Adrenal gland (tissue), 5 donors: Measurements from ENCODE around the gene SYMPK.

ENCODE experiments used
- POLR2A ChIP-seq, 2 donors: fragments of 450-650 bp; IDR thresholded peaks; one replicate each; pipeline ENCODE4 v1.6.1; 2017; ENCODE audit warnings: antibody characterized with exemption in 2 of 2, mild to moderate bottlenecking in 2 of 2, moderate library complexity in 1 of 2
- TF ChIP-seq, protein P1 (sequence below), 6 experiments: fragments of 450-650 bp in 4 of 6; fragments of 200-600 bp in 2 of 6; sonication (generic) in 1 of 6; IDR thresholded peaks; 1 replicate in 5 of 6; 2 replicates in 1 of 6; pipeline versions ENCODE4 v1.5.1 to v1.8.0; 2016 to 2021; ENCODE audit warnings: antibody characterized with exemption in 6 of 6, mild to moderate bottlenecking in 2 of 6, moderate library complexity in 1 of 6
- donor health status: DM: no; HTN: no; CAD: no.

DNA sequence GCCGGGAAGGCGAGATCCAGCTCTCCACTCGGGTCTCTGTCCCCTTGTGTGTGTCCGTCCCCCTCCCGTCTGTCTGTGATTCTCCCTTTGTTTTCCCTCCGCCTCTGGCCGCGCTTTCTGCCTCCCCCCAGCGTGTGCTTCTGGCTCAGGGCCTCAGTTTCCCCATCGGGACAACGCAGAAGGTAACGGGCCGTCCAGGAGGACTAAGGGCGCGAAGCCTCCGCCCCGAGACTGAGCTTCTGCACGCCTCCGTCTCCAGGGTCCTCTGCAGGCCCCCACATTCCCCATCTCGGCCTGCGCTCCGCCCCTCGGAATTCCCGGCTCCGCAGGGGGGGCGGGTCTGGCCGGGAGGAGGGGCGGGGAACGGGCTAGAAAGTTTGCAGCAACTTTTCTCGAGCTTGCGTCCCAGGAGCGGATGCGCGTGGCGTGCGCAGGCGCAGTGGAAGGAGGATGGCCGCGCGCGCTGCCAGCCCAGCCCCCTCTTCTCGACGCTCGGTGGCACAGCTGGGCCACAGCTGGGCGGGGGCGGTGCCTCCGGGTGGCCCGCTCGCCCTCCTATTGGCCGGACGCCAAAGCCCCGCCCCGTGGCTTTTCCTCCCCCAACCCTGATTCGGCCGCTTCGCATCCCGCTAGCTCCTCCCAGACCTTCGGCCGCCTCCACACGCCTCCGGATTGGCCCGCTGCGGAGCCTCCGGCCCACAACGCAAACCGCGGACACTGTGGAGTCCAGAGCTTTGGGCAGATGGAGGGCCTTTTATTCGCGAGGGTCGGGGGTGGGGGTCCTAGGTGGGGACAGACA is 93.8 kb downstream of the SYMPK start, which contains the start of gene SIX5:
- TF ChIP-seq, protein P1, sequence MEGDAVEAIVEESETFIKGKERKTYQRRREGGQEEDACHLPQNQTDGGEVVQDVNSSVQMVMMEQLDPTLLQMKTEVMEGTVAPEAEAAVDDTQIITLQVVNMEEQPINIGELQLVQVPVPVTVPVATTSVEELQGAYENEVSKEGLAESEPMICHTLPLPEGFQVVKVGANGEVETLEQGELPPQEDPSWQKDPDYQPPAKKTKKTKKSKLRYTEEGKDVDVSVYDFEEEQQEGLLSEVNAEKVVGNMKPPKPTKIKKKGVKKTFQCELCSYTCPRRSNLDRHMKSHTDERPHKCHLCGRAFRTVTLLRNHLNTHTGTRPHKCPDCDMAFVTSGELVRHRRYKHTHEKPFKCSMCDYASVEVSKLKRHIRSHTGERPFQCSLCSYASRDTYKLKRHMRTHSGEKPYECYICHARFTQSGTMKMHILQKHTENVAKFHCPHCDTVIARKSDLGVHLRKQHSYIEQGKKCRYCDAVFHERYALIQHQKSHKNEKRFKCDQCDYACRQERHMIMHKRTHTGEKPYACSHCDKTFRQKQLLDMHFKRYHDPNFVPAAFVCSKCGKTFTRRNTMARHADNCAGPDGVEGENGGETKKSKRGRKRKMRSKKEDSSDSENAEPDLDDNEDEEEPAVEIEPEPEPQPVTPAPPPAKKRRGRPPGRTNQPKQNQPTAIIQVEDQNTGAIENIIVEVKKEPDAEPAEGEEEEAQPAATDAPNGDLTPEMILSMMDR (IDR thresholded peaks at IDR 0.05) = no peak
- TF ChIP-seq POLR2A (IDR thresholded peaks at IDR 0.05) = peak; percentile 79 to 82
